MM.1S (cell line): ENCODE data around the gene COL6A3.

Experiments used
- CTCF ChIP-seq: fragments of 300-600 bp; sonication (generic); IDR thresholded peaks from 2 replicates; pipeline ENCODE4 v1.5.1; 2016; ENCODE audit warnings: antibody characterized with exemption, low read length, mixed read lengths
- EZH2 ChIP-seq: fragments of 300-600 bp; sonication (generic); optimal IDR thresholded peaks from 2 replicates; pipeline ENCODE3; 2017; ENCODE audit warnings: low read depth, mild to moderate bottlenecking, antibody characterized with exemption, low read length, mixed read lengths
- EZH2phosphoT487 ChIP-seq: fragments of 300-600 bp; sonication (generic); IDR thresholded peaks from 2 replicates; pipeline ENCODE4 v1.6.1; 2018; ENCODE audit warnings: antibody characterized with exemption, low read length

DNA sequence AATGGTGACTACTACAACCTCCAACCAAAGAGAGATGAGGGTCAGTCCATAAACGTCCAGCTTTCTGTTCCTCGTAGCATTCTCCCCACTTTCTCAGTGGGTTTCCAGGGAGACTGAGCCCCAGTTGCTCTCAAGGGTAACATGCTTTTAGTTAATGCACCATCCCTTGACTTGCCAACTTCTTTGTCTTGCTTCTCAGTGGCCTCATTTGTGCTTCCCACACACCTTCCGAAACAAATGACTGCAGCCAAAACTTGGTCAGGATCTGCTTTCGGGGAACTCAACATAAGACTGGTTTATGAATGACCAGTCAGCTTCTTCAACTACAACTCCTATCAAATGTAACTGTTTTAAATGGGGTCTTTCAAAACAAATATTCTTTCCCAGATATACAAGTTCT is 94.1 kb downstream of the COL6A3 start:
- TF ChIP-seq CTCF (no peak), EZH2phosphoT487 (no peak), EZH2 (no peak)
